Embryonic facial prominence (tissue), 1 donor: Measurements from ENCODE around the gene CCL28.

ENCODE experiments used
- DNase-seq: peaks from one replicate; pipeline ENCODE4 v3.0.0-alpha.2; 2016; ENCODE audit errors: extremely low spot score

The CCL28 gene

DNA sequence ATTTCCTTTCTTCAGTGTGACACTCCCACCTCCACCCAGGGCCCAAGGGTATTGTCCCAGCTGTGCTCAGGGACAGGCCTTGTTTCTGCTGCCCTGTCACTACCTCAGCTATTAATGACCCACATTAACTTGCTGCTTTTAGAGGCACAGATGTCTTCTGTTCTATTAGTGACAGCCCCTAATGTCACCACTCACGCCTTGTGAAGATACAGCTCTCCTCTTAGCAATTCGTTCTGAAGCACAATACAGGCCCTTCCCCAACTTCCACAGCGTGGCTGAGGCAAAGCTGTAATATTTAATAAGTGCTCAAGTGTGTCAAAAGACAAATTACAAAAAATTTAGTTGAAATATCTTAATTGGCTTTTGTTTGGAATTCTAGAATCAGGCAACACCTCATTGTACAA lies 54.3 kb downstream of the CCL28 start:
- DNase-seq: no peak

GRCh38 chr5:43357067-43357466 lies 55.1 kb downstream of the CCL28 start:
- DNase-seq: no peak

- DNase-seq: no peak
Measured at GRCh38 chr5:43354774-43355173, 57.4 kb downstream of the CCL28 start.

DNA sequence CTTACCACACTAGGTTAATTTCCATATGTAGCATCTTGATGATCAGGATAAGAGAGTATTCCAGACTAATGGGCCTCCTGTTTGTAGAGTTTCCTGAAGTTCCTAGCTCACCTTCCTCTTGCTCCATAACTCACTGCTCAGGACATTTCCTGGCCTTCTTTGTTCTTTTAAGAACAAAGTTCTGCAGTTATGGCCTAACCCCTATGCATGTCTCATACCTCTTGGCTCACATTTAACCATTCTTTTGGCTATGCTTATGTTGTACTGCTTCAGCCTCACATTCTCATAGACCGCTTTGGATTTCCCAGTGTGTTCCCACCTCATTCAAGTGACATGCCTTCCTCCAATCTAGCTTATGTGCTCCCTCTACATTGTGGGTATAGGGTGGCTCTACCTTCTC lies 58.5 kb downstream of the CCL28 start:
- DNase-seq: no peak

DNA sequence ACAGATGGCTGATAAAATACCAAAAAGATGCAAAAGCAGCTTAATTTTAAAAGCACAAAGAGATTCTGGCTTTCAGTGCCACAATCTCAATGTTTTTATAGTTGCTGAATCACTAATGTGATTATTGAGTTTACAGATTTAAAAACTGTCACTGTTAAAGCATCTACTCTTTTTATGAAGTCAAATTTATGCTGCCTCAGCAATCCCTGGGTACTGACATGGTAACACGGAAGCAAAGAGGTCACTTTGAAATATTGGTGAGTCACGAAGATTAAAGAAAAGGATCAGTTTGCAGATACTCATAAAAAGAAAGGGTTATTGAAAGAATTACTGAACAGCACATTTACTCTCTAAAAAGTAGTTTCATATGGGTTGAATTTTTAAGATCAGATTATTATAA lies 59.3 kb downstream of the CCL28 start:
- no peak for DNase-seq

GRCh38 chr5:43352131-43352530 lies 60.1 kb downstream of the CCL28 start:
- no peak for DNase-seq

DNA sequence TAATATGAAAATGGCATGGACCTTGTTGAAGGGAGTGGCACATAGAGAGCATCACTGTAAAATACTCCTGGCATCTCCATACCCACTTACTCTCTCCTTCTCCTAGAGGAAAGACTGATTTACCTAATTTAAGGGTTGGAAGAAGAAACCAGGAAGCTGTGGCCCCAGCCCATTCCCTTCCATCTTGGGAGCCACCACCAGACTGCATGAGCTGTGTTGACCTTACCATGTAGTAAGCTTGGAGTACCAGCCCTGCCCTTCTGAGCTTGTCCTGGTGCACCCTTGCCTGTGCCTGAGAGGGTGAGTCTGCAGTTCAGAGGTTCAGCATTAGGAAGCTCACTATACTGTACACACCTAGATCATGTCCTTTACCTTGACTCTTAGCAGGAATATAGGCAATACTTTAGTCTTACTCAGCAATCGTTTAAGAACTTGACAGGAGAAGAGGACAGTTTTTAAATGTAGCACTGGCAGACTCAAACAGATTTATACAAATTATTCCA lies 63.3 kb downstream of the CCL28 start:
- DNase-seq: no peak

DNA sequence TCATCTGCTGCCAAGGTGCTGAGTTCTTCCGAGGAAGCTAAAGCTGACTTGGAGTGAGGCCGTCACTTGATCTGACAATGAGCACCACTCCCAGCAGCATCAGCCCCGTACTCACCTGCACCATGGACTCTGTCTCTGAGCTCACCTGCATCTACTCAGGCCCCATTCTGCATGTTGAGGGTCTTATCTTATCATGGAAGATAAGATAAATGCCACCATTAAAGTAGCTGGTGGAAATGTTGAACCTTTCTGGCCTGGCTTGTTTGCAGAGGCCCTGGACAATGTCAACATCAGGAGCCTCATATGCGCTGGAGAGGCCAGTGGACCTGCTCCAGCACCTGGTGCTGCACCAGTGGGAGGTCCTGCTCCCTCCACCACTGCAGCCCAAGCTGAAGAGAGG lies 64.0 kb downstream of the CCL28 start:
- DNase-seq: no peak

- no peak for DNase-seq
Measured at GRCh38 chr5:43338862-43339261, 73.3 kb downstream of the CCL28 start.

GRCh38 chr5:43336159-43336558 lies 76.0 kb downstream of the CCL28 start:
- DNase-seq: no peak

DNA sequence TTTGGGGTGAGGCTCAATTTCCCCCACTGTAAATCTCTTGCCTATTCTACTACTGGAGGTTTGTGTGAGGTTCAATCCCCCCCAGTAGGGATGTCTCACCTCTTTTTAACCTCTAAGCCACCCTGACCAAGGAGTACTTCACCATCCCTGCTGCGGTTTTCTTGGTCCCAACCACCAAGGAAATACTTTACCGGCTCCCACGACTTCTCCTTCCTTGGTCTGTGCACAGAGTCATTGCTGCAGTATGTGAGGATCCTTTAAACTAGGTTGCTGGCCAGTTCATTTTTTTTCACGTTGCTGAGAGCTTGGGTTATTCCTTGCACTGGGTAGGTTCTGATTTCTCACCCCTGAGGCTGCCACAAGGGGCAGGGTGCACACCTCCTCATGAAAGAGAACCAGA lies 76.5 kb downstream of the CCL28 start:
- DNase-seq: no peak

DNA sequence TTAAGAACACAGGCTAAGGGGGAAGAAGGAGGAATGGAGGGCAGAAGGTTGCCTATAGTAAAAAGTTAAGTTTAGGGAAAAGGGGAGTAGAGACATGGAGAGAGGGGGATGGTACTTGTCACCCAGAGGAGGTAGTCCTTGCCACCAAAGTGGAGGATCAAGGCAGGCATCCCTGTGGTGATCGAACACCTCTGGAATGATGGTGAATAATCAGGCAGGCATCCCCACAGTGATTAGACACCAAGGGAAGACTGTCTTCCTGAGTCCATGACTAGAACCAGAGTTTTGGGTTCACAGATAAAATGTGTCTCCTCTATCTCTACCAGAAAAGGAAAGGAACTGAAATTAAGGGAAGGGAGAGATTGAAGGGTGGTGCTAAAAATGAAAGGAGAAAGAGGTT lies 79.8 kb downstream of the CCL28 start:
- DNase-seq: no peak
